Vagina (tissue), 2 donors: ENCODE data around the gene PLEKHA3. TPM values are rescaled to one million over a fixed set of nuclear protein-coding genes. Genes with fewer than 3 reads are reported as not detected.
"Not testable (repeated sequence)": the region's sequence is repeated elsewhere in the genome, so short reads cannot be mapped to it uniquely, and the experiment has no call there.

Experiments
- DNase-seq, 2 donors: peaks; one replicate each; pipeline ENCODE4 v3.0.0-alpha.2; 2017; ENCODE audit errors: extremely low spot score in 2 of 2
- H3K27ac ChIP-seq: fragments of 200-600 bp; sonication (generic); one replicate; pipeline ENCODE4 v1.5.1; 2019
- H3K27me3 ChIP-seq: fragments of 200-600 bp; sonication (generic); one replicate; pipeline ENCODE4 v1.5.1; 2019
- H3K36me3 ChIP-seq, 2 donors: fragments of 200-600 bp; sonication (generic); one replicate each; pipeline ENCODE4 v1.5.1; 2017 to 2019
- H3K4me1 ChIP-seq: fragments of 200-600 bp; sonication (generic); one replicate; pipeline ENCODE4 v1.5.1; 2019
- H3K4me3 ChIP-seq, 2 donors: fragments of 200-600 bp; sonication (generic); 1 replicate in 1 of 2; 2 replicates in 1 of 2; pipeline ENCODE4 v1.5.1; 2016 to 2019
- H3K9me3 ChIP-seq: fragments of 200-600 bp; sonication (generic); one replicate; pipeline ENCODE4 v1.5.1; 2019
- CTCF ChIP-seq, 3 experiments: fragments of 450-650 bp in 2 of 3; fragments of 200-600 bp in 1 of 3; sonication (generic) in 1 of 3; IDR thresholded peaks; one replicate each; pipeline ENCODE4 v1.5.1; 2017 to 2019; ENCODE audit warnings: antibody characterized with exemption in 3 of 3, mild to moderate bottlenecking in 2 of 3, moderate library complexity in 2 of 3
- POLR2A ChIP-seq, 2 donors: fragments of 450-650 bp; IDR thresholded peaks; one replicate each; pipeline ENCODE4 v1.6.1; 2017; ENCODE audit warnings: antibody characterized with exemption in 2 of 2, mild to moderate bottlenecking in 2 of 2, moderate library complexity in 2 of 2
- POLR2AphosphoS5 ChIP-seq, 2 donors: sonication (generic); formaldehyde crosslinking; IDR thresholded peaks; one replicate each; pipeline ENCODE4 v1.9.0; 2017; ENCODE audit warnings: antibody characterized with exemption in 2 of 2, mild to moderate bottlenecking in 2 of 2, low read depth in 1 of 2; ENCODE audit not compliant: insufficient read depth in 1 of 2
- intact Hi-C: fragments of 100-400 bp; cut with DNase I; formaldehyde crosslinking; loops from one replicate; pipeline ENCODE4 v1.15.1; 2023
- total RNA-seq: library from RNA; depleted of rRNA; stranded (reverse); fragments of >200 nt; gene quantifications from one replicate; pipeline ENCODE4 v1.2.3, GENCODE V29; 2016

The PLEKHA3 gene
- total RNA-seq, 1 donor from 2014 or later = 5.9 TPM

GRCh38 chr2:178455947-178456346 is 24.3 kb upstream of the PLEKHA3 start:
- no peak for TF ChIP-seq CTCF (IDR thresholded peaks at IDR 0.05)
- TF ChIP-seq POLR2A (IDR thresholded peaks at IDR 0.05) = no peak
- no peak for TF ChIP-seq POLR2AphosphoS5 (IDR thresholded peaks at IDR 0.05; ENCODE audit: insufficient read depth in 1 of 2, low read depth in 1 of 2)

GRCh38 chr2:178457390-178457886 is 22.8 kb upstream of the PLEKHA3 start:
- Histone ChIP-seq H3K27me3 (no peaks in the 10 kb centered on the region), H3K4me1 (peaks cover under 1% of the 10 kb centered on the region)
- intact Hi-C loops = no loop called here

More at GRCh38 chr2:178455947-178456346, 24.3 kb upstream of the PLEKHA3 start:
- Histone ChIP-seq H3K4me1 (peaks cover 8% of the 10 kb centered on the region), H3K4me3 (no peak overlapping the region), H3K9me3 (no peaks in the 10 kb centered on the region), H3K27ac (no peak overlapping the region), H3K36me3 (no peaks in the 10 kb centered on the region), H3K27me3 (no peaks in the 10 kb centered on the region)
- intact Hi-C loops = no loop called here
- no peak for DNase-seq

GRCh38 chr2:178469219-178469849 is 10.9 kb upstream of the PLEKHA3 start:
- H3K9me3 ChIP-seq = no peaks in the 10 kb centered on the region
- no peak for DNase-seq
- peaks cover 0 to 6% of the 10 kb centered on the region in 2 donors for H3K36me3 ChIP-seq
- intact Hi-C loops = no loop called here
- TF ChIP-seq POLR2AphosphoS5 (IDR thresholded peaks at IDR 0.05; ENCODE audit: insufficient read depth in 1 of 2, low read depth in 1 of 2) (no peak), CTCF (IDR thresholded peaks at IDR 0.05) (no peak), POLR2A (IDR thresholded peaks at IDR 0.05) (no peak)
- H3K27ac ChIP-seq = no peak overlapping the region
- no peaks in the 10 kb centered on the region for H3K27me3 ChIP-seq
- H3K4me1 ChIP-seq = peaks cover 8% of the 10 kb centered on the region
- H3K4me3 ChIP-seq = no peak overlapping the region

More at GRCh38 chr2:178457390-178457886, 22.8 kb upstream of the PLEKHA3 start:
- no peak for TF ChIP-seq POLR2AphosphoS5 (IDR thresholded peaks at IDR 0.05; ENCODE audit: insufficient read depth in 1 of 2, low read depth in 1 of 2)
- no peak for TF ChIP-seq POLR2A (IDR thresholded peaks at IDR 0.05)
- TF ChIP-seq CTCF (IDR thresholded peaks at IDR 0.05) = no peak
- Histone ChIP-seq H3K4me3 (no peak overlapping the region), H3K36me3 (no peaks in the 10 kb centered on the region), H3K27ac (no peak overlapping the region), H3K9me3 (no peaks in the 10 kb centered on the region)
- DNase-seq = no peak

- H3K27me3 ChIP-seq, DNase-seq, H3K4me3 ChIP-seq, H3K9me3 ChIP-seq, intact Hi-C loops, H3K36me3 ChIP-seq, H3K27ac ChIP-seq: not testable (repeated sequence)
- H3K4me1 ChIP-seq = peaks cover 16% of the 10 kb centered on the region
Observed at GRCh38 chr2:178471313-178471712, 8.9 kb upstream of the PLEKHA3 start.

- no peaks in the 10 kb centered on the region for H3K9me3 ChIP-seq
- no peak overlapping the region for H3K4me3 ChIP-seq
- H3K4me1 ChIP-seq = peaks cover 27% of the 10 kb centered on the region
- no peaks in the 10 kb centered on the region for H3K27me3 ChIP-seq
- H3K27ac ChIP-seq = no peak overlapping the region
- intact Hi-C loops = no loop called here
- DNase-seq = no peak
- no peak for TF ChIP-seq CTCF (IDR thresholded peaks at IDR 0.05)
- no peak for TF ChIP-seq POLR2AphosphoS5 (IDR thresholded peaks at IDR 0.05; ENCODE audit: insufficient read depth in 1 of 2, low read depth in 1 of 2)
- no peak for TF ChIP-seq POLR2A (IDR thresholded peaks at IDR 0.05)
- H3K36me3 ChIP-seq = peaks cover 0 to 6% of the 10 kb centered on the region in 2 donors
Observed at GRCh38 chr2:178473373-178473772, 6.9 kb upstream of the PLEKHA3 start.
